Hepatocyte (in vitro differentiated cells): ENCODE results near the gene CPED1. TPM values are rescaled to one million over a fixed set of nuclear protein-coding genes. Genes with fewer than 3 reads are reported as not detected.

ENCODE experiments used
- DNase-seq: peaks from one replicate; pipeline ENCODE4 v3.0.0-alpha.2; 2016; ENCODE audit warnings: low spot score
- H2AFZ ChIP-seq: fragments of 200-600 bp; sonication (generic); 2 replicates; pipeline ENCODE4 v1.6.0; 2016; ENCODE audit warnings: antibody characterized with exemption, mild to moderate bottlenecking
- H3K27ac ChIP-seq: fragments of 200-600 bp; sonication (generic); 2 replicates; pipeline ENCODE4 v1.5.1; 2016; ENCODE audit warnings: mild to moderate bottlenecking
- H3K27me3 ChIP-seq: fragments of 200-600 bp; sonication (generic); 2 replicates; pipeline ENCODE4 v1.6.1; 2016
- H3K36me3 ChIP-seq: fragments of 200-600 bp; sonication (generic); replicated peaks from 2 replicates; pipeline ENCODE4 v1.5.1; 2016; ENCODE audit warnings: low read depth; ENCODE audit not compliant: insufficient read depth
- H3K4me1 ChIP-seq: fragments of 200-600 bp; sonication (generic); 2 replicates; pipeline ENCODE4 v1.5.1; 2016; ENCODE audit warnings: mild to moderate bottlenecking, moderate library complexity; ENCODE audit not compliant: insufficient read depth
- H3K4me2 ChIP-seq: fragments of 200-600 bp; sonication (generic); 2 replicates; pipeline ENCODE4 v1.6.0; 2016
- H3K4me3 ChIP-seq: fragments of 200-600 bp; sonication (generic); 2 replicates; pipeline ENCODE4 v1.5.1; 2016; ENCODE audit warnings: mild to moderate bottlenecking
- H3K79me2 ChIP-seq: fragments of 200-600 bp; sonication (generic); 2 replicates; pipeline ENCODE4 v1.6.0; 2017; ENCODE audit warnings: mild to moderate bottlenecking
- H3K9me2 ChIP-seq: fragments of 200-600 bp; sonication (generic); replicated peaks from 2 replicates; pipeline ENCODE4 v1.6.0; 2017; ENCODE audit warnings: mild to moderate bottlenecking; ENCODE audit not compliant: insufficient read depth
- H3K9me3 ChIP-seq: fragments of 200-600 bp; sonication (generic); 2 replicates; pipeline ENCODE4 v1.5.1; 2016; ENCODE audit warnings: low read depth, mild to moderate bottlenecking
- H4K20me1 ChIP-seq: fragments of 200-600 bp; sonication (generic); 2 replicates; pipeline ENCODE4 v1.6.0; 2016; ENCODE audit warnings: mild to moderate bottlenecking; ENCODE audit not compliant: insufficient read depth, poor library complexity, severe bottlenecking
- CTCF ChIP-seq: fragments of 200-600 bp; sonication (generic); IDR thresholded peaks from 2 replicates; pipeline ENCODE4 v1.5.1; 2016; ENCODE audit warnings: antibody characterized with exemption, mild to moderate bottlenecking; ENCODE audit not compliant: poor library complexity
- EZH2 ChIP-seq: fragments of 200-600 bp; sonication (generic); IDR thresholded peaks from 2 replicates; pipeline ENCODE4 v1.6.1; 2016; ENCODE audit warnings: antibody characterized with exemption, mild to moderate bottlenecking, borderline replicate concordance
- EZH2phosphoT487 ChIP-seq: fragments of 200-600 bp; sonication (generic); IDR thresholded peaks from one replicate; pipeline ENCODE4 v1.6.1; 2018; ENCODE audit warnings: antibody characterized with exemption, mild to moderate bottlenecking, low read depth, moderate library complexity; ENCODE audit not compliant: unreplicated experiment, severe bottlenecking
- WGBS: methylation state at CpG from one replicate; pipeline ENCODE4 v1.1.6; 2016; ENCODE audit warnings: low lambda C conversion rate; ENCODE audit errors: missing lambda C conversion rate; 5-methylcytosine and 5-hydroxymethylcytosine counted together
- polyA plus RNA-seq: library from polyadenylated mRNA; unstranded; fragments of >200 nt; fragmentation: Nextera tagmentation; extraction: Ambion mirVana; gene quantifications from 2 replicates; pipeline ENCODE4 v1.2.1, GENCODE V29; 2016
- total RNA-seq: library from RNA; depleted of rRNA; stranded (reverse); fragments of >200 nt; gene quantifications from 2 replicates; pipeline ENCODE4 v1.2.3, GENCODE V29; 2014

Gene CPED1
- total and polyA plus RNA-seq, 2 experiments from 2014 or later: 10.1 to 30.5 TPM

- no peak overlapping the region for H3K4me2 ChIP-seq
- DNase-seq: no peak
- H3K9me2 ChIP-seq: no peaks in the 10 kb centered on the region
- H2AFZ ChIP-seq: no peak overlapping the region
- no peaks in the 10 kb centered on the region for H4K20me1 ChIP-seq
- H3K27ac ChIP-seq: no peak overlapping the region
- no peak for TF ChIP-seq EZH2
- no peaks in the 10 kb centered on the region for H3K9me3 ChIP-seq
- H3K4me1 ChIP-seq: no peaks in the 10 kb centered on the region
- H3K36me3 ChIP-seq: no peaks in the 10 kb centered on the region
- no peaks in the 10 kb centered on the region for H3K27me3 ChIP-seq
- H3K79me2 ChIP-seq: no peaks in the 10 kb centered on the region
- H3K4me3 ChIP-seq: no peak overlapping the region
Observed at GRCh38 chr7:121196286-121196685, 207.8 kb downstream of the CPED1 start.

- H3K36me3 ChIP-seq: no peaks in the 10 kb centered on the region
- 89% methylated on average over 3 of the region's 3 CpGs for WGBS
- H3K4me3 ChIP-seq: no peak overlapping the region
- no peaks in the 10 kb centered on the region for H3K9me3 ChIP-seq
- H3K4me1 ChIP-seq: no peaks in the 10 kb centered on the region
- no peaks in the 10 kb centered on the region for H3K9me2 ChIP-seq
- no peak overlapping the region for H3K4me2 ChIP-seq
- H2AFZ ChIP-seq: no peak overlapping the region
- no peaks in the 10 kb centered on the region for H3K27me3 ChIP-seq
- no peak for DNase-seq
- H4K20me1 ChIP-seq: no peaks in the 10 kb centered on the region
- H3K79me2 ChIP-seq: no peaks in the 10 kb centered on the region
- no peak overlapping the region for H3K27ac ChIP-seq
- no peak for TF ChIP-seq EZH2
- TF ChIP-seq EZH2phosphoT487: no peak
- no peak for TF ChIP-seq CTCF
Observed at GRCh38 chr7:121197455-121197854, 208.9 kb downstream of the CPED1 start.

- Histone ChIP-seq H3K79me2 (no peaks in the 10 kb centered on the region), H2AFZ (no peak overlapping the region), H4K20me1 (no peaks in the 10 kb centered on the region), H3K27me3 (no peaks in the 10 kb centered on the region), H3K4me3 (no peak overlapping the region), H3K27ac (no peak overlapping the region), H3K9me3 (no peaks in the 10 kb centered on the region), H3K9me2 (no peaks in the 10 kb centered on the region), H3K4me1 (no peaks in the 10 kb centered on the region), H3K36me3 (no peaks in the 10 kb centered on the region), H3K4me2 (no peak overlapping the region)
- no peak for TF ChIP-seq EZH2
- no peak for TF ChIP-seq CTCF
- TF ChIP-seq EZH2phosphoT487: no peak
- 83% methylated on average over 6 of the region's 6 CpGs for WGBS
- DNase-seq: no peak
Observed at GRCh38 chr7:121198502-121198901, 210.0 kb downstream of the CPED1 start.

- no peak for TF ChIP-seq EZH2
- no peak overlapping the region for H3K4me3 ChIP-seq
- H3K9me3 ChIP-seq: no peaks in the 10 kb centered on the region
- no peaks in the 10 kb centered on the region for H3K79me2 ChIP-seq
- H4K20me1 ChIP-seq: no peaks in the 10 kb centered on the region
- H3K27me3 ChIP-seq: no peaks in the 10 kb centered on the region
- no peak overlapping the region for H3K27ac ChIP-seq
- DNase-seq: no peak
- 92% methylated on average over 2 of the region's 2 CpGs for WGBS
- H3K9me2 ChIP-seq: no peaks in the 10 kb centered on the region
- H3K4me2 ChIP-seq: no peak overlapping the region
- no peak overlapping the region for H2AFZ ChIP-seq
- H3K36me3 ChIP-seq: no peaks in the 10 kb centered on the region
- H3K4me1 ChIP-seq: no peaks in the 10 kb centered on the region
Observed at GRCh38 chr7:121202125-121202524, 213.6 kb downstream of the CPED1 start.

GRCh38 chr7:121202834-121203233, 214.3 kb downstream of the CPED1 start:
- DNase-seq: no peak
- Histone ChIP-seq H2AFZ (no peak overlapping the region), H3K4me2 (no peak overlapping the region), H3K9me2 (no peaks in the 10 kb centered on the region), H3K36me3 (no peaks in the 10 kb centered on the region), H3K4me1 (no peaks in the 10 kb centered on the region), H3K79me2 (no peaks in the 10 kb centered on the region), H3K4me3 (no peak overlapping the region), H3K27ac (no peak overlapping the region), H3K27me3 (no peaks in the 10 kb centered on the region), H3K9me3 (no peaks in the 10 kb centered on the region), H4K20me1 (no peaks in the 10 kb centered on the region)
- TF ChIP-seq EZH2 (no peak), EZH2phosphoT487 (no peak), CTCF (no peak)
- whole genome bisulfite sequencing: 90% methylated on average over 2 of the region's 2 CpGs
